Mesothelial cell of epicardium (in vitro differentiated cells): ENCODE results near the gene ANXA2. TPM values are rescaled to one million over a fixed set of nuclear protein-coding genes. Genes with fewer than 3 reads are reported as not detected.

Source experiments
- DNase-seq, 2 experiments: peaks; one replicate each; pipeline ENCODE4 v3.0.0; 2021; ENCODE audit warnings: low spot score in 2 of 2; ENCODE audit not compliant: unreplicated experiment in 2 of 2
- H3K27ac Mint-ChIP-seq: 2 replicates; pipeline ENCODE4 v1.8.0; 2021; ENCODE audit warnings: mixed read lengths
- H3K27me3 Mint-ChIP-seq: 2 replicates; pipeline ENCODE4 v1.8.0; 2021; ENCODE audit warnings: low read depth, mixed read lengths
- H3K36me3 Mint-ChIP-seq: 2 replicates; pipeline ENCODE4 v1.8.0; 2021; ENCODE audit warnings: mixed read lengths
- H3K4me1 Mint-ChIP-seq: 2 replicates; pipeline ENCODE4 v1.8.0; 2021; ENCODE audit warnings: mixed read lengths
- H3K4me3 Mint-ChIP-seq: 2 replicates; pipeline ENCODE4 v1.8.0; 2021; ENCODE audit warnings: mild to moderate bottlenecking, moderate library complexity, mixed read lengths
- H3K9me3 Mint-ChIP-seq: 2 replicates; pipeline ENCODE4 v1.8.0; 2021; ENCODE audit warnings: mixed read lengths
- total RNA-seq: library from RNA; stranded (reverse); gene quantifications from 3 replicates; pipeline ENCODE4 v1.2.1, GENCODE V29; 2021
- TF ChIP-seq, protein P1 (sequence below): fragments of 200-600 bp; sonication (generic); IDR thresholded peaks from one replicate; pipeline ENCODE4 v1.5.0; 2021; ENCODE audit warnings: antibody characterized with exemption; ENCODE audit not compliant: unreplicated experiment

Gene ANXA2
- total RNA-seq, 1 donor from 2014 or later, result 1,040 TPM

- Mint-ChIP-seq H3K9me3 (no peaks in the 10 kb centered on the region), H3K36me3 (peaks cover 13% of the 10 kb centered on the region), H3K27ac (no peak overlapping the region), H3K4me3 (no peak overlapping the region), H3K4me1 (peaks cover 17% of the 10 kb centered on the region), H3K27me3 (no peaks in the 10 kb centered on the region)
- no peak for DNase-seq
- TF ChIP-seq, protein P1, sequence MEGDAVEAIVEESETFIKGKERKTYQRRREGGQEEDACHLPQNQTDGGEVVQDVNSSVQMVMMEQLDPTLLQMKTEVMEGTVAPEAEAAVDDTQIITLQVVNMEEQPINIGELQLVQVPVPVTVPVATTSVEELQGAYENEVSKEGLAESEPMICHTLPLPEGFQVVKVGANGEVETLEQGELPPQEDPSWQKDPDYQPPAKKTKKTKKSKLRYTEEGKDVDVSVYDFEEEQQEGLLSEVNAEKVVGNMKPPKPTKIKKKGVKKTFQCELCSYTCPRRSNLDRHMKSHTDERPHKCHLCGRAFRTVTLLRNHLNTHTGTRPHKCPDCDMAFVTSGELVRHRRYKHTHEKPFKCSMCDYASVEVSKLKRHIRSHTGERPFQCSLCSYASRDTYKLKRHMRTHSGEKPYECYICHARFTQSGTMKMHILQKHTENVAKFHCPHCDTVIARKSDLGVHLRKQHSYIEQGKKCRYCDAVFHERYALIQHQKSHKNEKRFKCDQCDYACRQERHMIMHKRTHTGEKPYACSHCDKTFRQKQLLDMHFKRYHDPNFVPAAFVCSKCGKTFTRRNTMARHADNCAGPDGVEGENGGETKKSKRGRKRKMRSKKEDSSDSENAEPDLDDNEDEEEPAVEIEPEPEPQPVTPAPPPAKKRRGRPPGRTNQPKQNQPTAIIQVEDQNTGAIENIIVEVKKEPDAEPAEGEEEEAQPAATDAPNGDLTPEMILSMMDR, result no peak
These were observed 40.9 kb upstream of the ANXA2 start for GRCh38 chr15:60438646-60439045.

GRCh38 chr15:60428935-60429334, 31.1 kb upstream of the ANXA2 start:
- Mint-ChIP-seq H3K27ac (no peak overlapping the region), H3K9me3 (no peaks in the 10 kb centered on the region), H3K36me3 (peaks cover 23% of the 10 kb centered on the region), H3K4me3 (no peak overlapping the region), H3K4me1 (peaks cover 20% of the 10 kb centered on the region), H3K27me3 (no peaks in the 10 kb centered on the region)
- TF ChIP-seq, protein P1, result no peak
- DNase-seq, result no peak

GRCh38 chr15:60426870-60427508, 29.2 kb upstream of the ANXA2 start:
- Mint-ChIP-seq H3K4me1 (peaks cover 36% of the 10 kb centered on the region), H3K4me3 (no peak overlapping the region), H3K9me3 (no peaks in the 10 kb centered on the region), H3K27ac (peak overlapping the region; percentile 89), H3K27me3 (no peaks in the 10 kb centered on the region), H3K36me3 (peaks cover 20% of the 10 kb centered on the region)
- TF ChIP-seq, protein P1, result no peak
- DNase-seq, result no peak

- H3K27me3 Mint-ChIP-seq, result no peaks in the 10 kb centered on the region
- H3K27ac Mint-ChIP-seq, result peak overlapping the region; percentile 99
- no peaks in the 10 kb centered on the region for H3K9me3 Mint-ChIP-seq
- peaks cover 46% of the 10 kb centered on the region for H3K4me1 Mint-ChIP-seq
- no peak for DNase-seq
- no peak overlapping the region for H3K4me3 Mint-ChIP-seq
- TF ChIP-seq, protein P1, result no peak
- peaks cover 11% of the 10 kb centered on the region for H3K36me3 Mint-ChIP-seq
These were observed 27.7 kb upstream of the ANXA2 start for GRCh38 chr15:60425461-60425860.

DNA sequence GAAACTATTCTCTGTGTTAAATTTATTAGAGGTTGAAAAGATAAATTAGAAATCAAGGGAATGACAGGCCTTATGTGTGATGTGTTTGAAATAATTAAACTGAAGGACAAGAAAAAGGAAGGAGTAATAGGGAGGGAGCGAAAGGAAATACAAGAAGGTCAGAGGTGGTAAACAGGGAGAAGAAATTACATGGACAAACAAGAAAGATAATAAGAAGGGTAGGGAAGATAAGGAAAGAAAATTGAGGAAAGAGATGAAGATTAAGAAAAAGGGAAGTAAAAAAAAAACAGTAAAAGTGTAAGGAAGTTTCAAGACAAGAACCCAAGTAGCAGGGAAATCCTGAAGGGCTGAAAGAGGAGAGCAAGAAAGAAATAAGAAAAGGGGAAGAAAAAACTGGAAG, 26.2 kb upstream of the ANXA2 start:
- Mint-ChIP-seq H3K27me3 (no peaks in the 10 kb centered on the region), H3K4me3 (no peak overlapping the region), H3K36me3 (peaks cover 5% of the 10 kb centered on the region), H3K4me1 (peaks cover 61% of the 10 kb centered on the region), H3K27ac (peak overlapping the region; percentile 99), H3K9me3 (no peaks in the 10 kb centered on the region)
- DNase-seq, result no peak
- TF ChIP-seq, protein P1, result no peak
